K562 treated with DMSO at 1 percent for 48 hours (cell line): ENCODE measurements around the gene IL1F10. TPM values are rescaled to one million over a fixed set of nuclear protein-coding genes. Genes with fewer than 3 reads are reported as not detected.

Source experiments
- total RNA-seq: library from RNA; unstranded; fragments of 300-600 nt; gene quantifications from 2 replicates; pipeline ENCODE4 v1.2.3, GENCODE V29; 2022; ENCODE audit warnings: low replicate concordance; ENCODE audit errors: extremely low read depth

Gene IL1F10, protein sequence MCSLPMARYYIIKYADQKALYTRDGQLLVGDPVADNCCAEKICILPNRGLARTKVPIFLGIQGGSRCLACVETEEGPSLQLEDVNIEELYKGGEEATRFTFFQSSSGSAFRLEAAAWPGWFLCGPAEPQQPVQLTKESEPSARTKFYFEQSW
- not detected in 2 replicates for total RNA-seq

GRCh38 chr2:113067681-113068080 is at the start of gene IL1F10:
IL1F10 (plus strand) TSS chr2:113067970; CDS start chr2:113072739, 4,769 bp downstream.

DNA sequence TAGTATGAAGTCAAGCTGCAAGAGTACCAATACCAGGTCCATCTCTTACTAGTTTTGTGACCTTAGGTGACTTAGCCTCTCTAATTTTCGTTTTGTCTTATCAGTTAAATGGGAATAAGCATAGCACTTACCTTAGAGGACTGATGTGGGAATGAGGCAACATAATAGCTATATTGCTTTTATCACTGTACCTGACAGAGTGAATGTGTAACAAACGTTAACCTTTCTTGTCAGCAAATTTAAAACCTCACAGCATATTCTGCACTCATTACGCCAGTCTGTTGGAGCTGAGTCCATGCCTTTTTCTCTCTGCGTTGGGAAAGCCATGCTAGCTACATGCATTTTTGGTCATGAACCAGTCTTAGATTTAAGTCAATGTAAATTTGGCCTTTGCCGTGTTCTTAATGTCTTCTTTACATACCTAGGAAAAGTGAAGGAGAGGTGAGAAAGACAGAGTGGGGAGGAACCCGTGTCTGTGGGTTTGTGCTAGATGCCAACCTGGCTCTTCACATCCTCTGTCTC is 15.3 kb upstream of the IL1F10 start, which contains the start of gene IL36B:
IL36B (minus strand) TSS at position 472 of the 522 bp plus-strand sequence.

DNA sequence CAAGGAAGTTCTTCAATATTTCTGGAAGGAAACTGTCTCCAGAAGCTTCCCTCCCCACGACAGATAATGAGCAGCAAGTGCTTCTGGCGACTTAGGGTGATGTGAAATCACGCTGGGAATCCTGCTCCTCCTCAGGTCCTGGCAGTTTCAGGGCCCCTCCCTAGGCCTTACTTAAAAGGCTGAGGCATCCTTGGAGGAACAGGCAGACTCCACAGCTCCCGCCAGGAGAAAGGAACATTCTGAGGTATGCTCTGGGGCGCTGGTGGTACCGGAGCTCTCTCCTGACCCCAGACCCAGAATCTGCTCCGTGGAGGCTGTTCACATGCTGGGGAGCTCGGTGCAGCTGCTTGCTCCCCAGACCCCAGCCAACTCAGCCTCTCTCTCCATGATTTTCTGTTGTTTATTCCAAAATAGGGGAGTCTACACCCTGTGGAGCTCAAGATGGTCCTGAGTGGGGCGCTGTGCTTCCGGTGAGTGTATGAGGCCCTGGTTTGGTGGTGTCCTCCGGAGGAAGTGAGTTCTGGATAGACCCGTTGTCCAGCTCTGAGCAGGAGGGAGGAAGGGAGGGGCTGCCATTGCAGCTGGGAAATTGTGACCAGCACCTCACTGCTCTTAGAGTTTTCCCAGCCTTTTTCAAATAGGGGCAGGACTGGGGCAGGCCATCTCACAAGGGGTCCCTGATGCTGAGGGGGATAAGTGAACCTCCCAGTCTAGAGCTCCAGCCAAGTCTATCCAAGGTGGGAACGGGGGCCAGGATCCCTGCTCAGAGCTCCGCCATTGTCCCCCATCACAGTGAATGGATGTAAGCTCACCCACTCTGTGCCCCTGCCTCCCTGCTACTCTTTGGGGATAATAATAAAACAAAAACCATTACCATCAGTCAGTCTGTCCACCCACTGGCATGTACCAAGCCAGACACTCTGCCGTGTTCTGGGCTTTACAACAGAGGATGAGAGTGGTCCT is 8.5 kb upstream of the IL1F10 start, which contains the start of gene IL36RN:
IL36RN (plus strand) TSS at position 201 of the 963 bp plus-strand sequence; CDS start at position 442, 241 bp downstream.

Other genes with a start within 250 kb of the IL1F10 start
- gene IL1B, start 231.2 kb upstream of the IL1F10 start, total RNA-seq, result not detected in 2 replicates
- not detected in 2 replicates for gene IL37, start 156.8 kb upstream of the IL1F10 start, total RNA-seq
- not detected in 2 replicates for gene IL36G, start 90.0 kb upstream of the IL1F10 start, total RNA-seq
- not detected in 2 replicates for gene IL36A, start 62.5 kb upstream of the IL1F10 start, total RNA-seq
- gene IL36B, start 15.1 kb upstream of the IL1F10 start, total RNA-seq, result not detected in 2 replicates
- gene IL36RN, start 8.8 kb upstream of the IL1F10 start, total RNA-seq, result not detected in 2 replicates
- not detected in 2 replicates for gene IL1RN, start 59.6 kb downstream of the IL1F10 start, total RNA-seq
- not detected in 2 replicates for gene PSD4, start 106.0 kb downstream of the IL1F10 start, total RNA-seq
- gene PAX8, start 211.0 kb downstream of the IL1F10 start, total RNA-seq, result not detected in 2 replicates